ENCODE results near the gene PKP3. TPM values are rescaled to one million over a fixed set of nuclear protein-coding genes. Genes with fewer than 3 reads are reported as not detected.
"Not testable (repeated sequence)": the region's sequence is repeated elsewhere in the genome, so short reads cannot be mapped to it uniquely, and the experiment has no call there.

Gene PKP3
- total RNA-seq, 1 donor from 2014 or later: 20.6 TPM

GRCh38 chr11:434496-434895 lies 40.5 kb downstream of the PKP3 start:
- DNase-seq (ENCODE audit: low read depth): no peak
- no peak for TF ChIP-seq CTCF (conservative IDR thresholded peaks at IDR 0.05; ENCODE audit: low read depth, low read length)
- no peak overlapping the region for H3K4me3 ChIP-seq (ENCODE audit: low read depth, low read length)

GRCh38 chr11:434999-435740 lies 41.2 kb downstream of the PKP3 start:
- not testable (repeated sequence) for H3K4me3 ChIP-seq (ENCODE audit: low read depth, low read length); DNase-seq (ENCODE audit: low read depth)

GRCh38 chr11:437228-437870 lies 43.3 kb downstream of the PKP3 start:
- H3K4me3 ChIP-seq (ENCODE audit: low read depth, low read length): no peak overlapping the region
- TF ChIP-seq CTCF (conservative IDR thresholded peaks at IDR 0.05; ENCODE audit: low read depth, low read length): no peak
- DNase-seq (ENCODE audit: low read depth): no peak

GRCh38 chr11:438101-438844 lies 44.3 kb downstream of the PKP3 start:
- DNase-seq (ENCODE audit: low read depth): no peak
- TF ChIP-seq CTCF (conservative IDR thresholded peaks at IDR 0.05; ENCODE audit: low read depth, low read length): no peak
- no peak overlapping the region for H3K4me3 ChIP-seq (ENCODE audit: low read depth, low read length)

- DNase-seq (ENCODE audit: low read depth): no peak
- TF ChIP-seq CTCF (conservative IDR thresholded peaks at IDR 0.05; ENCODE audit: low read depth, low read length): no peak
- H3K4me3 ChIP-seq (ENCODE audit: low read depth, low read length): no peak overlapping the region
These were observed 45.5 kb downstream of the PKP3 start for GRCh38 chr11:439315-440064.

- peak; percentile 34 for TF ChIP-seq CTCF (conservative IDR thresholded peaks at IDR 0.05; ENCODE audit: low read depth, low read length)
- H3K4me3 ChIP-seq (ENCODE audit: low read depth, low read length): peak overlapping the region; percentile 61
- no peak for DNase-seq (ENCODE audit: low read depth)
These were observed 46.3 kb downstream of the PKP3 start for GRCh38 chr11:440065-441042.
